ENCODE measurements around the gene VCX3B. TPM values are rescaled to one million over a fixed set of nuclear protein-coding genes. Genes with fewer than 3 reads are reported as not detected.
"Not testable (repeated sequence)": the region's sequence is repeated elsewhere in the genome, so short reads cannot be mapped to it uniquely, and the experiment has no call there.

Gene VCX3B
- under 1 TPM in 3 of 4 donors, not detected in 1; 0.18 to 0.24 (median 0.22) TPM for polyA plus RNA-seq (ENCODE audit: insufficient read length in 4 of 4)

- not testable (repeated sequence) for DNase-seq (ENCODE audit: low read depth in 4 of 4, low spot score in 3 of 4)
Observed at GRCh38 chrX:8464530-8464929, at the start of gene VCX3B. TSS of gene VCX3B (plus strand) at chrX:8464830. CDS start at chrX:8465451, 621 bp downstream.

- no peak for DNase-seq (ENCODE audit: low read depth in 4 of 4, low spot score in 3 of 4)
Observed at GRCh38 chrX:8418301-8418700, 46.3 kb upstream of the VCX3B start.

- DNase-seq (ENCODE audit: low read depth in 4 of 4, low spot score in 3 of 4), result no peak
Observed at GRCh38 chrX:8424912-8425311, 39.7 kb upstream of the VCX3B start.

- no peak for DNase-seq (ENCODE audit: low read depth in 4 of 4, low spot score in 3 of 4)
Observed at GRCh38 chrX:8429692-8430249, 34.9 kb upstream of the VCX3B start.

- DNase-seq (ENCODE audit: low read depth in 4 of 4, low spot score in 3 of 4), result no peak
Observed at GRCh38 chrX:8430444-8430843, 34.2 kb upstream of the VCX3B start.

- DNase-seq (ENCODE audit: low read depth in 4 of 4, low spot score in 3 of 4), result no peak
Observed at GRCh38 chrX:8432396-8432795, 32.2 kb upstream of the VCX3B start.

- no peak for DNase-seq (ENCODE audit: low read depth in 4 of 4, low spot score in 3 of 4)
Observed at GRCh38 chrX:8433109-8434062, 31.2 kb upstream of the VCX3B start.

- DNase-seq (ENCODE audit: low read depth in 4 of 4, low spot score in 3 of 4), result no peak
Observed at GRCh38 chrX:8447368-8447767, 17.3 kb upstream of the VCX3B start.

GRCh38 chrX:8452343-8452742, 12.3 kb upstream of the VCX3B start:
- not testable (repeated sequence) for DNase-seq (ENCODE audit: low read depth in 4 of 4, low spot score in 3 of 4)

- DNase-seq (ENCODE audit: low read depth in 4 of 4, low spot score in 3 of 4), result no peak
Observed at GRCh38 chrX:8453611-8454010, 11.0 kb upstream of the VCX3B start.

GRCh38 chrX:8455557-8455956, 9.1 kb upstream of the VCX3B start:
- DNase-seq (ENCODE audit: low read depth in 4 of 4, low spot score in 3 of 4), result no peak

GRCh38 chrX:8462488-8462887, 2.1 kb upstream of the VCX3B start:
- no peak for DNase-seq (ENCODE audit: low read depth in 4 of 4, low spot score in 3 of 4)

GRCh38 chrX:8484360-8484949, 19.8 kb downstream of the VCX3B start:
- no peak for DNase-seq (ENCODE audit: low read depth in 4 of 4, low spot score in 3 of 4)

- DNase-seq (ENCODE audit: low read depth in 4 of 4, low spot score in 3 of 4), result not testable (repeated sequence)
Observed at GRCh38 chrX:8495036-8495435, 30.4 kb downstream of the VCX3B start.

- no peak for DNase-seq (ENCODE audit: low read depth in 4 of 4, low spot score in 3 of 4)
Observed at GRCh38 chrX:8500203-8500602, 35.6 kb downstream of the VCX3B start.

- DNase-seq (ENCODE audit: low read depth in 4 of 4, low spot score in 3 of 4), result not testable (repeated sequence)
Observed at GRCh38 chrX:8502101-8502500, 37.5 kb downstream of the VCX3B start.

GRCh38 chrX:8504451-8504850, 39.8 kb downstream of the VCX3B start:
- DNase-seq (ENCODE audit: low read depth in 4 of 4, low spot score in 3 of 4), result no peak

Measured in right renal pelvis (tissue), 4 donors.